GM12891 (cell line): ENCODE data around the gene ASNSD1.

Experiments
- DNase-seq: peaks from one replicate; pipeline ENCODE4 v3.0.0; 2011; ENCODE audit warnings: low spot score; ENCODE audit not compliant: insufficient read length
- FAIRE-seq: peaks from 2 replicates; lab custom pipeline; 2011; peaks lifted over from hg19 to GRCh38; lab: Jason Lieb, UNC
- PAX5 ChIP-seq: IDR thresholded peaks from 2 replicates; pipeline ENCODE4 v1.6.1; 2011; ENCODE audit warnings: low read length, moderate library complexity, mild to moderate bottlenecking; ENCODE audit not compliant: insufficient read depth, severe bottlenecking
- POLR2A ChIP-seq: IDR thresholded peaks from 2 replicates; pipeline ENCODE4 v1.6.1; 2011; ENCODE audit warnings: low read depth, low read length, control low read depth
- POLR2AphosphoS5 ChIP-seq: IDR thresholded peaks from 2 replicates; pipeline ENCODE4 v1.6.1; 2011; ENCODE audit warnings: low read depth, low read length, control low read depth
- POU2F2 ChIP-seq: IDR thresholded peaks from 2 replicates; pipeline ENCODE4 v1.6.1; 2011; ENCODE audit warnings: low read depth, mild to moderate bottlenecking, control low read depth, low read length, moderate library complexity
- SPI1 ChIP-seq: IDR thresholded peaks from 2 replicates; pipeline ENCODE4 v1.6.1; 2011; ENCODE audit warnings: low read depth, low read length, control low read depth
- TAF1 ChIP-seq: IDR thresholded peaks from 2 replicates; pipeline ENCODE4 v1.6.1; 2011; ENCODE audit warnings: low read depth, low read length, control low read depth

The ASNSD1 gene

GRCh38 chr2:189719571-189719970 lies 58.3 kb downstream of the ASNSD1 start:
- TF ChIP-seq POU2F2 (no peak), POLR2AphosphoS5 (no peak), POLR2A (no peak), SPI1 (no peak), PAX5 (no peak), TAF1 (no peak)
- DNase-seq = no peak
- FAIRE-seq = no peak
